GM18526 (cell line): ENCODE results near the gene PPM1H.

Experiments used
- POLR2A ChIP-seq: IDR thresholded peaks from 3 replicates; pipeline ENCODE4 v1.6.1; 2011; ENCODE audit not compliant: insufficient read length; ENCODE audit errors: extremely low read depth

PPM1H gene

GRCh38 chr12:62714774-62715721 lies 219.9 kb downstream of the PPM1H start:
- no peak for TF ChIP-seq POLR2A

GRCh38 chr12:62714181-62714773 lies 220.7 kb downstream of the PPM1H start:
- no peak for TF ChIP-seq POLR2A

GRCh38 chr12:62713723-62714122 lies 221.2 kb downstream of the PPM1H start:
- TF ChIP-seq POLR2A: no peak

- TF ChIP-seq POLR2A: no peak
Measured at GRCh38 chr12:62712681-62713573, 222.0 kb downstream of the PPM1H start.

- TF ChIP-seq POLR2A: no peak
Measured at GRCh38 chr12:62711631-62712241, 223.2 kb downstream of the PPM1H start.

GRCh38 chr12:62709311-62709710 lies 225.6 kb downstream of the PPM1H start:
- TF ChIP-seq POLR2A: no peak

- no peak for TF ChIP-seq POLR2A
Measured at GRCh38 chr12:62707939-62708338, 227.0 kb downstream of the PPM1H start.

- no peak for TF ChIP-seq POLR2A
Measured at GRCh38 chr12:62705846-62706245, 229.1 kb downstream of the PPM1H start.

- TF ChIP-seq POLR2A: no peak
Measured at GRCh38 chr12:62703011-62703380, 232.0 kb downstream of the PPM1H start.

- no peak for TF ChIP-seq POLR2A
Measured at GRCh38 chr12:62701492-62701891, 233.5 kb downstream of the PPM1H start.

- TF ChIP-seq POLR2A: no peak
Measured at GRCh38 chr12:62700091-62700880, 234.7 kb downstream of the PPM1H start.

GRCh38 chr12:62698701-62699101 lies 236.2 kb downstream of the PPM1H start:
- no peak for TF ChIP-seq POLR2A

- TF ChIP-seq POLR2A: no peak
Measured at GRCh38 chr12:62697893-62698292, 237.1 kb downstream of the PPM1H start.

GRCh38 chr12:62695696-62696095 lies 239.3 kb downstream of the PPM1H start:
- TF ChIP-seq POLR2A: no peak

GRCh38 chr12:62694632-62695031 lies 240.3 kb downstream of the PPM1H start:
- TF ChIP-seq POLR2A: no peak

- TF ChIP-seq POLR2A: no peak
Measured at GRCh38 chr12:62694116-62694515, 240.8 kb downstream of the PPM1H start.
